Stomach smooth muscle (tissue), 2 donors: ENCODE data around the gene P3H2.
"Not testable (repeated sequence)": the region's sequence is repeated elsewhere in the genome, so short reads cannot be mapped to it uniquely, and the experiment has no call there.

ENCODE experiments used
- H3K27ac ChIP-seq: one replicate; pipeline ENCODE4 v1.7.0; 2013; ENCODE audit warnings: mild to moderate bottlenecking, low read length, inconsistent platforms
- H3K27me3 ChIP-seq, 2 donors: one replicate each; pipeline ENCODE4 v1.7.0; 2013; ENCODE audit warnings: low read length in 2 of 2; ENCODE audit not compliant: insufficient read depth in 2 of 2, control insufficient read depth in 1 of 2
- H3K36me3 ChIP-seq, 2 donors: one replicate each; pipeline ENCODE4 v1.7.0; 2013; ENCODE audit warnings: low read length in 2 of 2; ENCODE audit not compliant: control insufficient read depth in 2 of 2, insufficient read depth in 2 of 2
- H3K4me1 ChIP-seq: one replicate; pipeline ENCODE4 v1.7.0; 2013; ENCODE audit warnings: low read length; ENCODE audit not compliant: control insufficient read depth, insufficient read depth
- H3K4me3 ChIP-seq, 2 donors: one replicate each; pipeline ENCODE4 v1.7.0; 2013; ENCODE audit warnings: low read length in 2 of 2
- H3K9ac ChIP-seq, 2 donors: one replicate each; pipeline ENCODE4 v1.7.0; 2013; ENCODE audit warnings: low read length in 2 of 2, mild to moderate bottlenecking in 1 of 2
- H3K9me3 ChIP-seq, 2 donors: one replicate each; pipeline ENCODE4 v1.7.0; 2013; ENCODE audit warnings: low read length in 2 of 2; ENCODE audit not compliant: control insufficient read depth in 2 of 2
- donor health status: healthy.
- donor health status: Pancreatic carcinoma.

Gene P3H2

DNA sequence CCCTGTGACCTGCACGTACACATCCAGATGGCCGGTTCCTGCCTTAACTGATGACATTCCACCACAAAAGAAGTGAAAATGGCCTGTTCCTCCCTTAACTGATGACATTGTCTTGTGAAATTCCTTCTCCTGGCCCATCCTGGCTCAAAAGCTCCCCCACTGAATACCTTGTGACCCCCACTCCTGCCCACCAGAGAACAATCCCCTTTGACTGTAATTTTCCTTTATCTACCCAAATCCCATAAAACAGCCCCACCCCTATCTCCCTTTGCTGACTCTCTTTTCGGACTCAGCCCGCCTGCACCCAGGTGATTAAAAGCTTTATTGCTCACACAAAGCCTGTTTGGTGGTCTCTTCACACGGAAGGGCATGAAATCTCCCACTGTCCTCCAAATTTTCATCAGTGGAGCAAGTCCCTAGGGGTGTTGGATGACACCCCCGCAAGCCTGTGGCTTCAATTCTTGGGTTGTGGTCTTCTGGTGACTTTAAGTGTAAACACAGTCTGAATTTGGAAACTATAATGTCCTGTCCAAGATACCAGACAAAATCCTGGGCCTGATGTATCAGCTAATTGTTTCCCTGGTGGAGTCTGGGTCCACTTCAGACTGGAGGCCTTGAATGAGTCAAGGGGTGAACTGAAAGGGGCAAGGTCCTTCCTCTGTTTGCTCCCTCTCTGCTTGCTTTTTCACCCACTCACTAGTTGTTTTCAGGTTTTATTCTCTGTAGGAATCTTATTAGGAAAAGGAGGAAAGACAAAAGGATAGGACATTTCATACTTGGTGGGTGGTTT is 29.3 kb upstream of the P3H2 start:
- H3K27ac ChIP-seq, H3K36me3 ChIP-seq, H3K4me1 ChIP-seq, H3K9ac ChIP-seq, H3K4me3 ChIP-seq, H3K9me3 ChIP-seq, H3K27me3 ChIP-seq: not testable (repeated sequence)

DNA sequence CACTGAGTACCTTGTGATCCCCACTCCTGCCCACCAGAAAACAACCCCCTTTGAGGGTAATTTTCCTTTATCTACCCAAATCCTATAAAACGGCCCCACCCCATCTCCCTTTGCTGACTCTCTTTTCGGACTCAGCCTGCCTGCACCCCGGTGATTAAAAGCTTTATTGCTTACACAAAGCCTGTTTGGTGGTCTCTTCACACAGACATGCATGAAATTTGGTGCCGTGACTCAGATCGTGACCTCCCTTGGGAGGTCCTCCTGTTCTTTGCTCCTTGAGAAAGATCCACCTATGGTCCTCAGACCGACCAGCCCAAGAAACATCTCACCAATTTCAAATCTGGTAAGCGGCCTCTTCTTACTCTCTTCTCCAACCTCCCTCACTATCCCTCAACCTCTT is 24.1 kb upstream of the P3H2 start:
- not testable (repeated sequence) for H3K36me3 ChIP-seq, H3K27ac ChIP-seq, H3K27me3 ChIP-seq, H3K4me1 ChIP-seq, H3K4me3 ChIP-seq, H3K9me3 ChIP-seq, H3K9ac ChIP-seq

DNA sequence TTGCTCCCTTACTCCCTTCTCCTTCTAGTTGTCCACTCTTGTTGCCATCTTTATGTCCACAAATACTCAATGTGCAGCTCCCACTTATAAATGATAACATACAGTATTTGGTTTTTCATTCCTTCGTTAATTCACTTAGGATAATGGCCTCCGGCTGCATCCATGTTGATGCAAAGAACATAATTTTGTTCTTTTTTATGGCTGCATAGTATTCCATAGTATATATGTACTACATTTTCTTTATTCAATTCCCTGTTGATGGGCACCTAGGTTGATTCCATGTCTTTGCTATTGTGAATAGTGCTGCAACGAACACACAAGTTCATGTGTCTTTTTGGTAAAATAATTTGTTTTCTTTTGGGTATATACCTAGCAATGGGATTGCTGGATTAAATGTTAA is 21.3 kb upstream of the P3H2 start:
- H3K4me1 ChIP-seq, result no peaks in the 10 kb centered on the region
- no peak overlapping the region for H3K27ac ChIP-seq
- H3K27me3 ChIP-seq, result no peaks in the 10 kb centered on the region
- no peaks in the 10 kb centered on the region for H3K9me3 ChIP-seq
- H3K4me3 ChIP-seq, result no peak overlapping the region
- H3K36me3 ChIP-seq, result no peaks in the 10 kb centered on the region
- H3K9ac ChIP-seq, result no peak overlapping the region

DNA sequence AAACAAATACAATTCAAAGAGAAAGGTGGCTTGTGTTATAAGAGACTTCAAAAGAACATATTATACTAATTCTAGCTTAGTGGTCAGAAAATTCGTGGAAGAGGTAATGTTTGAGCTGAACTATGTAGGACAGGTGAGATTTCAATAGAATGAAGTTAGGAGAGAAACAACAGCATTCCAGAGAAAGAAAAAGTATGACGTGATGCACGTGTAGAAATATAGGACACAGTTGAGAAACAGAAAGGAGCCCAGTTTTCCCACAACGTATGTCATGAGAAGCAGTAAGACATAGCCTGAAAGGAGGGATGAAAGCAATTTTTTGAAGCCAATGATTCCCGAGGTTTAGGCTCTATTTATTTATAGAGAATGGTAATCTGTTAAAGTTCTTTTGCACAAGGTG is 18.7 kb upstream of the P3H2 start:
- H3K4me3 ChIP-seq, result no peak overlapping the region
- no peaks in the 10 kb centered on the region for H3K9me3 ChIP-seq
- no peak overlapping the region for H3K27ac ChIP-seq
- H3K27me3 ChIP-seq, result no peaks in the 10 kb centered on the region
- no peak overlapping the region for H3K9ac ChIP-seq
- no peaks in the 10 kb centered on the region for H3K4me1 ChIP-seq
- no peaks in the 10 kb centered on the region for H3K36me3 ChIP-seq

GRCh38 chr3:190132371-190132770 is 11.7 kb upstream of the P3H2 start:
- H3K9me3 ChIP-seq, result no peaks in the 10 kb centered on the region
- H3K4me1 ChIP-seq, result no peaks in the 10 kb centered on the region
- no peak overlapping the region for H3K27ac ChIP-seq
- no peaks in the 10 kb centered on the region for H3K27me3 ChIP-seq
- H3K36me3 ChIP-seq, result no peaks in the 10 kb centered on the region
- H3K9ac ChIP-seq, result no peak overlapping the region
- H3K4me3 ChIP-seq, result no peak overlapping the region

DNA sequence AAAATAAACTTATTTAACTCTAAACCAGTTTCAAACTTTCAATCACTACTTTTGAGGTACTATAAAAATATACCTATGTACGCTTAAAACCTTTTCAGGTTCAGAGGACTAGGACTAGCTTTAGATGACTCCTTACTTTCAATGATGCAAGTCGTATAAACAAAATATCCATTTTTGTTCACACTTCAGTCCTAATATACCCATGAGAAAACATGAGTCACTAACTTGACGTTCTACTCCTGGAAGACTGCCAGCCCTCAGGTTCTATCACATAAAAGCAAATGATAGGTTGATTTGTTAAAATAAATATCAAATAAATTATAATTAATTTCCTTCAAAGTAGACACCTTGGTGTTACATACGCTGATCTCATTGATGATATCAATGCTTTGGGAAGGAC is 10.6 kb upstream of the P3H2 start:
- Histone ChIP-seq H3K27ac (no peak overlapping the region), H3K4me1 (no peaks in the 10 kb centered on the region), H3K4me3 (no peak overlapping the region), H3K27me3 (no peaks in the 10 kb centered on the region), H3K9ac (no peak overlapping the region), H3K9me3 (no peaks in the 10 kb centered on the region), H3K36me3 (no peaks in the 10 kb centered on the region)

DNA sequence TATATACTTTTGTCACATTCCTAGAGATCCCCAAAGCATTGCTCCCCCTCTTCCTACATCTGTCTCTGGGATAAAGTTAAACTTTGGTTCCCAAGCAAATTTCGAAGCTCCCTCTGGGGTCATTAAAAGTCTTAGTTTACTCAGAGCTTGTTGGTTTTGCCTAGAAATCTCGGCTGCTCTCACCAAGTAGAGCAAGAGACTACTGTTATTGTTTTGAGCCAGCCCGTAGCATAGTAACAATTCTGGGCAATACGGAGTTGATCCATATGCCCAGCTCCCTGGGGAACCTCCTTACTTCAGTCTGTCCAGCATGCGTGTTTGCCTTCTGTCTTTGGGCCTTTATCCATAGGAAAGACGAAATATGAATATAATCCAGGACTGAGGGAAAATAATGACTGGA is 10.0 kb upstream of the P3H2 start:
- H3K27ac ChIP-seq, result no peak overlapping the region
- no peak overlapping the region for H3K9ac ChIP-seq
- H3K27me3 ChIP-seq, result no peaks in the 10 kb centered on the region
- H3K4me1 ChIP-seq, result no peaks in the 10 kb centered on the region
- H3K36me3 ChIP-seq, result no peaks in the 10 kb centered on the region
- H3K9me3 ChIP-seq, result no peaks in the 10 kb centered on the region
- no peak overlapping the region for H3K4me3 ChIP-seq

GRCh38 chr3:190130037-190130436 is 9.3 kb upstream of the P3H2 start:
- Histone ChIP-seq H3K9ac (no peak overlapping the region), H3K4me3 (no peak overlapping the region), H3K36me3 (no peaks in the 10 kb centered on the region), H3K9me3 (no peaks in the 10 kb centered on the region), H3K27ac (no peak overlapping the region), H3K4me1 (no peaks in the 10 kb centered on the region), H3K27me3 (no peaks in the 10 kb centered on the region)

DNA sequence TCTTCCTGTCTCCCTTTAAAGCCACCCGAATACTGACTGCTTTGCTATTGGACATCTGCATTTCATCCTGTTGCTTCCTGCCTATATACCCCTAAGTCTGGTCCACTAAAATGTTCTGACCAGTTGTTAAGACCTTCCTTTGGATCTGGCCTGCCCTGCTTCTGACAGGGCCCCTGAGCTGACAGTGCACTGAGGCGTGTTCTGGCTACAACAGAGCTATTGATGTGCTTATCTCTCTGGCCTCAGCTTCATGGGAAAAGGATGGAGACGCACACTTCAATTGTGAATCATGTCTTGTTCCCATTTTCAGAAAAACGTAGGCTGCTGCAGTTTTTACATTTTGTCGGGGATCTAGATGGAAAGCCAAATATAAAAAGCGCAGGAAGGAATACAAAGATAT is 7.1 kb upstream of the P3H2 start:
- H3K4me3 ChIP-seq, result no peak overlapping the region
- H3K4me1 ChIP-seq, result no peaks in the 10 kb centered on the region
- no peak overlapping the region for H3K9ac ChIP-seq
- H3K9me3 ChIP-seq, result no peaks in the 10 kb centered on the region
- H3K27ac ChIP-seq, result no peak overlapping the region
- no peaks in the 10 kb centered on the region for H3K36me3 ChIP-seq
- H3K27me3 ChIP-seq, result no peaks in the 10 kb centered on the region

GRCh38 chr3:190127195-190127594 is 6.5 kb upstream of the P3H2 start:
- Histone ChIP-seq H3K27ac (no peak overlapping the region), H3K9ac (no peak overlapping the region), H3K4me1 (no peaks in the 10 kb centered on the region), H3K4me3 (no peak overlapping the region), H3K9me3 (no peaks in the 10 kb centered on the region), H3K27me3 (no peaks in the 10 kb centered on the region), H3K36me3 (no peaks in the 10 kb centered on the region)

- Histone ChIP-seq H3K4me3 (no peak overlapping the region), H3K27me3 (no peaks in the 10 kb centered on the region), H3K36me3 (no peaks in the 10 kb centered on the region), H3K4me1 (peaks cover 8% of the 10 kb centered on the region), H3K9ac (no peak overlapping the region), H3K27ac (no peak overlapping the region), H3K9me3 (no peaks in the 10 kb centered on the region)
These were observed 4.9 kb upstream of the P3H2 start for GRCh38 chr3:190125436-190126068.
